WI38 (cell line): ENCODE measurements around the gene RBMS3.

ENCODE experiments used
- H3K4me3 ChIP-seq: 2 replicates; pipeline ENCODE4 v1.5.1; 2011; ENCODE audit warnings: low read depth, mild to moderate bottlenecking, control low read depth, low read length
- TF ChIP-seq, protein P1 (sequence below): IDR thresholded peaks from 2 replicates; pipeline ENCODE4 v1.5.1; 2012; ENCODE audit warnings: low read depth, mild to moderate bottlenecking, control low read depth, low read length

Gene RBMS3

GRCh38 chr3:29481969-29482767 lies 201.3 kb downstream of the RBMS3 start:
- no peak overlapping the region for H3K4me3 ChIP-seq
- TF ChIP-seq, protein P1, sequence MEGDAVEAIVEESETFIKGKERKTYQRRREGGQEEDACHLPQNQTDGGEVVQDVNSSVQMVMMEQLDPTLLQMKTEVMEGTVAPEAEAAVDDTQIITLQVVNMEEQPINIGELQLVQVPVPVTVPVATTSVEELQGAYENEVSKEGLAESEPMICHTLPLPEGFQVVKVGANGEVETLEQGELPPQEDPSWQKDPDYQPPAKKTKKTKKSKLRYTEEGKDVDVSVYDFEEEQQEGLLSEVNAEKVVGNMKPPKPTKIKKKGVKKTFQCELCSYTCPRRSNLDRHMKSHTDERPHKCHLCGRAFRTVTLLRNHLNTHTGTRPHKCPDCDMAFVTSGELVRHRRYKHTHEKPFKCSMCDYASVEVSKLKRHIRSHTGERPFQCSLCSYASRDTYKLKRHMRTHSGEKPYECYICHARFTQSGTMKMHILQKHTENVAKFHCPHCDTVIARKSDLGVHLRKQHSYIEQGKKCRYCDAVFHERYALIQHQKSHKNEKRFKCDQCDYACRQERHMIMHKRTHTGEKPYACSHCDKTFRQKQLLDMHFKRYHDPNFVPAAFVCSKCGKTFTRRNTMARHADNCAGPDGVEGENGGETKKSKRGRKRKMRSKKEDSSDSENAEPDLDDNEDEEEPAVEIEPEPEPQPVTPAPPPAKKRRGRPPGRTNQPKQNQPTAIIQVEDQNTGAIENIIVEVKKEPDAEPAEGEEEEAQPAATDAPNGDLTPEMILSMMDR = no peak

GRCh38 chr3:29484633-29485032 lies 203.8 kb downstream of the RBMS3 start:
- TF ChIP-seq, protein P1 = no peak
- H3K4me3 ChIP-seq = no peak overlapping the region

GRCh38 chr3:29486096-29486495 lies 205.2 kb downstream of the RBMS3 start:
- TF ChIP-seq, protein P1 = no peak
- H3K4me3 ChIP-seq = no peak overlapping the region

GRCh38 chr3:29486917-29487316 lies 206.0 kb downstream of the RBMS3 start:
- H3K4me3 ChIP-seq = no peak overlapping the region
- TF ChIP-seq, protein P1 = no peak

- no peak overlapping the region for H3K4me3 ChIP-seq
- TF ChIP-seq, protein P1 = no peak
These were observed 208.1 kb downstream of the RBMS3 start for GRCh38 chr3:29488922-29489321.

DNA sequence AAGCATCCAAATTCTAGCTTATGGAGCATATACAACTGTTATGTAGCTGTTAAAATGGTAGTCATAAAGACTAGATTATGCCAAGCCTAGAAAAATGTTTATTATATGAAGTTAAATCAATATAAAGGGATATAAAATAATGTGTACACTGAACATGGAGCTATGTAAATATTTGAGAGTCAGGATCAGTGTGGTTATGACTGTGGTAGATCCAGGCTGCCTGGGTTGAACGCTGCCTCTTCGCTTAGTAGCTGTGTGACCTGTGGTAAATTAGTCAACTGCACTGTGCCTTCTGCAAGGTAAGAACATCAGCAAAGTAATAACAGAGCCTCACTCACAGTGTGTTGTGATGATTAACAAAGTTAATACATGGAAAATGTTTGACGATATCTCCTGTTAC lies 212.2 kb downstream of the RBMS3 start:
- TF ChIP-seq, protein P1 = no peak
- no peak overlapping the region for H3K4me3 ChIP-seq

DNA sequence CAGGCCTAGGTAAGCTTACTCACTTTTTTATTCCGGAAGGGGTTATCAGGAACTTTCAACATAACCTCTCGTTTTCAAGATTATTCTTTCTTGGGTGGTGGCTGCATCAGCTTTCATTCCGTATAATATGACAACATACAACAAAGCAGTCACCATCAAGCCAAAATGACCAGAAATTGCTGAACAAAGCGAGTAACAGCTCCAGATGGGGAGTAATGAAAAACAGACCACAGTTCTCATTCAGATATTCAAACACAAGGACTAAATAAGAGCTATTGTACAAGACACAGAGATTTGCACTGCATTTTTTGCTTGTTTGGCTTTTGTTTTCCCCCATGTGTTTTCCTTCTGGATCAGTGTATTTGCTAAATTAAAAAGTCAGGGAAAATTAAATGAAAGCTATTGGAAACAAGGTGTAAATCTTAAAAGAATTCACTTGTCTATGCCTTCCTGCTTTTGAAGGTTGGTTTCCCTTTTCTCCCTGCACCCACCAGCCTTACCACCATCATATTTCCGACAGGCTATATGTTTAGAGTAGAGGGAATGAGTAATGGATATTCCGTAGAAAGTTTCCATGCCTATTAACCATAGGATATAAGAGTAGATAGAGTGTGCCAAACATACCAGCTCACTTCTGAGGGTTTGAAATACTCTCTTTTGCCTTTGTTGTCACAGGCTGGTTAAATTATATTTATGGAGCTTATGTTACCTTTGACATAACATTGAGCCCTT lies 213.6 kb downstream of the RBMS3 start:
- TF ChIP-seq, protein P1 = no peak
- no peak overlapping the region for H3K4me3 ChIP-seq
